ENCODE measurements around the gene SGTA. TPM values are rescaled to one million over a fixed set of nuclear protein-coding genes. Genes with fewer than 3 reads are reported as not detected.

The SGTA gene
- total and polyA plus RNA-seq, 2 experiments from 2014 or later: 71.6 to 102 TPM

DNA sequence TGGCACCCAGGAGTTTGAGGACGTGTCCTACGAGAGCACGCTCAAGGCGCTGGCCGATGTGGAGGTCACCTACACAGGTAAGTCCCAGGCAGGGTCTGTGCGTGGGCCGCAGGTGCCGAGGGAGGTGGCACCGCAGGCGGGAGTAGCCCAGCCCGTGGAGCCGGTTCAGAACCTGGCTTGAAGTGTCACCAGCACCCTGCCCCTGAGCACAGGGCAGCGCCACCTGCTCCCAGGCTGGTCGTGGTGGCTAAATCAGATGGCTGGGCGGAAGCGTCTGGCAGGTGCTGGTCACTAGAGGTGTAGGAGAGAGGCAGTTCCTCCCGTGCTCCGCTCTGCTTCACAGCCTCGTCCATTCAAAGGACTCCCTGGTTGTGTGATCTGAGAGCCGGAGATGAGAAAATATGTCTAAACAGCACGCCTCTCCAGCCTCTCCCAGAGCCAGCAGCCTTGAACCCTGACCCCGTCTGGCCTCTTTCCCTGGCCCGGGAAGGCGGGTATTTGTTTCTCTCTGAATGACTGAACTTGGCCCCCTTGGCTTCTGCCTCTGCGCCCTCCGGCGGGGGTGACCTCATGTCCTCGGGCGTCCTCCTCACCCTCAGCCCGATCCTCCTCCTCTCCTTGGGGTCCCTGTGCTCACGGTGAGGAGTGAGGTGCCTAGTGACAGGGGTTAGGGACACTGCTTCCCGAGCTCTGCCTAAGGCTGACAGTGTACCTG, 7.6 kb upstream of the SGTA start (continued):
- TF ChIP-seq, protein P1, sequence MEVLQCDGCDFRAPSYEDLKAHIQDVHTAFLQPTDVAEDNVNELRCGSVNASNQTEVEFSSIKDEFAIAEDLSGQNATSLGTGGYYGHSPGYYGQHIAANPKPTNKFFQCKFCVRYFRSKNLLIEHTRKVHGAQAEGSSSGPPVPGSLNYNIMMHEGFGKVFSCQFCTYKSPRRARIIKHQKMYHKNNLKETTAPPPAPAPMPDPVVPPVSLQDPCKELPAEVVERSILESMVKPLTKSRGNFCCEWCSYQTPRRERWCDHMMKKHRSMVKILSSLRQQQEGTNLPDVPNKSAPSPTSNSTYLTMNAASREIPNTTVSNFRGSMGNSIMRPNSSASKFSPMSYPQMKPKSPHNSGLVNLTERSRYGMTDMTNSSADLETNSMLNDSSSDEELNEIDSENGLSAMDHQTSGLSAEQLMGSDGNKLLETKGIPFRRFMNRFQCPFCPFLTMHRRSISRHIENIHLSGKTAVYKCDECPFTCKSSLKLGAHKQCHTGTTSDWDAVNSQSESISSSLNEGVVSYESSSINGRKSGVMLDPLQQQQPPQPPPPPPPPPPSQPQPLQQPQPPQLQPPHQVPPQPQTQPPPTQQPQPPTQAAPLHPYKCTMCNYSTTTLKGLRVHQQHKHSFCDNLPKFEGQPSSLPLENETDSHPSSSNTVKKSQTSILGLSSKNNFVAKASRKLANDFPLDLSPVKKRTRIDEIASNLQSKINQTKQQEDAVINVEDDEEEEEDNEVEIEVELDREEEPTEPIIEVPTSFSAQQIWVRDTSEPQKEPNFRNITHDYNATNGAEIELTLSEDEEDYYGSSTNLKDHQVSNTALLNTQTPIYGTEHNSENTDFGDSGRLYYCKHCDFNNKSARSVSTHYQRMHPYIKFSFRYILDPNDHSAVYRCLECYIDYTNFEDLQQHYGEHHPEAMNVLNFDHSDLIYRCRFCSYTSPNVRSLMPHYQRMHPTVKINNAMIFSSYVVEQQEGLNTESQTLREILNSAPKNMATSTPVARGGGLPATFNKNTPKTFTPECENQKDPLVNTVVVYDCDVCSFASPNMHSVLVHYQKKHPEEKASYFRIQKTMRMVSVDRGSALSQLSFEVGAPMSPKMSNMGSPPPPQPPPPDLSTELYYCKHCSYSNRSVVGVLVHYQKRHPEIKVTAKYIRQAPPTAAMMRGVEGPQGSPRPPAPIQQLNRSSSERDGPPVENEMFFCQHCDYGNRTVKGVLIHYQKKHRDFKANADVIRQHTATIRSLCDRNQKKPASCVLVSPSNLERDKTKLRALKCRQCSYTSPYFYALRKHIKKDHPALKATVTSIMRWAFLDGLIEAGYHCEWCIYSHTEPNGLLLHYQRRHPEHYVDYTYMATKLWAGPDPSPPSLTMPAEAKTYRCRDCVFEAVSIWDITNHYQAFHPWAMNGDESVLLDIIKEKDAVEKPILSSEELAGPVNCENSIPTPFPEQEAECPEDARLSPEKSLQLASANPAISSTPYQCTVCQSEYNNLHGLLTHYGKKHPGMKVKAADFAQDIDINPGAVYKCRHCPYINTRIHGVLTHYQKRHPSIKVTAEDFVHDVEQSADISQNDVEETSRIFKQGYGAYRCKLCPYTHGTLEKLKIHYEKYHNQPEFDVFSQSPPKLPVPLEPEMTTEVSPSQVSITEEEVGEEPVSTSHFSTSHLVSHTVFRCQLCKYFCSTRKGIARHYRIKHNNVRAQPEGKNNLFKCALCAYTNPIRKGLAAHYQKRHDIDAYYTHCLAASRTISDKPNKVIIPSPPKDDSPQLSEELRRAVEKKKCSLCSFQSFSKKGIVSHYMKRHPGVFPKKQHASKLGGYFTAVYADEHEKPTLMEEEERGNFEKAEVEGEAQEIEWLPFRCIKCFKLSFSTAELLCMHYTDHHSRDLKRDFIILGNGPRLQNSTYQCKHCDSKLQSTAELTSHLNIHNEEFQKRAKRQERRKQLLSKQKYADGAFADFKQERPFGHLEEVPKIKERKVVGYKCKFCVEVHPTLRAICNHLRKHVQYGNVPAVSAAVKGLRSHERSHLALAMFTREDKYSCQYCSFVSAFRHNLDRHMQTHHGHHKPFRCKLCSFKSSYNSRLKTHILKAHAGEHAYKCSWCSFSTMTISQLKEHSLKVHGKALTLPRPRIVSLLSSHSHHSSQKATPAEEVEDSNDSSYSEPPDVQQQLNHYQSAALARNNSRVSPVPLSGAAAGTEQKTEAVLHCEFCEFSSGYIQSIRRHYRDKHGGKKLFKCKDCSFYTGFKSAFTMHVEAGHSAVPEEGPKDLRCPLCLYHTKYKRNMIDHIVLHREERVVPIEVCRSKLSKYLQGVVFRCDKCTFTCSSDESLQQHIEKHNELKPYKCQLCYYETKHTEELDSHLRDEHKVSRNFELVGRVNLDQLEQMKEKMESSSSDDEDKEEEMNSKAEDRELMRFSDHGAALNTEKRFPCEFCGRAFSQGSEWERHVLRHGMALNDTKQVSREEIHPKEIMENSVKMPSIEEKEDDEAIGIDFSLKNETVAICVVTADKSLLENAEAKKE (CRISPR knock-in tag; IDR thresholded peaks at IDR 0.05): no peak
- TF ChIP-seq CREB1 (CRISPR knock-in tag; IDR thresholded peaks at IDR 0.05; ENCODE audit: low read depth) (no peak), EZH2phosphoT487 (IDR thresholded peaks at IDR 0.05; ENCODE audit: unreplicated experiment) (no peak)
- TF ChIP-seq, protein P2, sequence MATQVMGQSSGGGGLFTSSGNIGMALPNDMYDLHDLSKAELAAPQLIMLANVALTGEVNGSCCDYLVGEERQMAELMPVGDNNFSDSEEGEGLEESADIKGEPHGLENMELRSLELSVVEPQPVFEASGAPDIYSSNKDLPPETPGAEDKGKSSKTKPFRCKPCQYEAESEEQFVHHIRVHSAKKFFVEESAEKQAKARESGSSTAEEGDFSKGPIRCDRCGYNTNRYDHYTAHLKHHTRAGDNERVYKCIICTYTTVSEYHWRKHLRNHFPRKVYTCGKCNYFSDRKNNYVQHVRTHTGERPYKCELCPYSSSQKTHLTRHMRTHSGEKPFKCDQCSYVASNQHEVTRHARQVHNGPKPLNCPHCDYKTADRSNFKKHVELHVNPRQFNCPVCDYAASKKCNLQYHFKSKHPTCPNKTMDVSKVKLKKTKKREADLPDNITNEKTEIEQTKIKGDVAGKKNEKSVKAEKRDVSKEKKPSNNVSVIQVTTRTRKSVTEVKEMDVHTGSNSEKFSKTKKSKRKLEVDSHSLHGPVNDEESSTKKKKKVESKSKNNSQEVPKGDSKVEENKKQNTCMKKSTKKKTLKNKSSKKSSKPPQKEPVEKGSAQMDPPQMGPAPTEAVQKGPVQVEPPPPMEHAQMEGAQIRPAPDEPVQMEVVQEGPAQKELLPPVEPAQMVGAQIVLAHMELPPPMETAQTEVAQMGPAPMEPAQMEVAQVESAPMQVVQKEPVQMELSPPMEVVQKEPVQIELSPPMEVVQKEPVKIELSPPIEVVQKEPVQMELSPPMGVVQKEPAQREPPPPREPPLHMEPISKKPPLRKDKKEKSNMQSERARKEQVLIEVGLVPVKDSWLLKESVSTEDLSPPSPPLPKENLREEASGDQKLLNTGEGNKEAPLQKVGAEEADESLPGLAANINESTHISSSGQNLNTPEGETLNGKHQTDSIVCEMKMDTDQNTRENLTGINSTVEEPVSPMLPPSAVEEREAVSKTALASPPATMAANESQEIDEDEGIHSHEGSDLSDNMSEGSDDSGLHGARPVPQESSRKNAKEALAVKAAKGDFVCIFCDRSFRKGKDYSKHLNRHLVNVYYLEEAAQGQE (IDR thresholded peaks at IDR 0.05; ENCODE audit: unreplicated experiment): no peak

DNA sequence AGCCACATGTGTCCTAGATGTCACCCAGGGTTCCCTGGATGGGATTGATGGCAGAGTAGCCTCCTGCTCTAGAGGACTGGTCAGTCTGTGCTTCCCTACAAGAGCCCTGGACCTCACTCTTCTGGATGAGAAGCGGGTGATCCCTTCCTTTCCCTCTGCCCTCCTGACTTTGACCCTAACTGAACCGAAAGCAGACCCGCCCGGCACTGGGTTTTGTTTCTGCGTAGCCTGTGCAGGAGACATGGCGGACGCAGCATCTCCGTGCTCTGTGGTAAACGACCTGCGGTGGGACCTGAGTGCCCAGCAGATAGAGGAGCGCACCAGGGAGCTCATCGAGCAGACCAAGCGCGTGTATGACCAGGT, 7.1 kb upstream of the SGTA start:
- H3K4me1 ChIP-seq (ENCODE audit: insufficient read depth): peaks cover 5% of the 10 kb centered on the region
- H3K27ac ChIP-seq (ENCODE audit: low read depth): no peak overlapping the region
- Mint-ChIP-seq H3K27me3 (ENCODE audit: insufficient read depth, low read depth, poor library complexity) (peaks cover 14% of the 10 kb centered on the region), H3K4me1 (peaks cover 15% of the 10 kb centered on the region; the same call in 2 of the 3 replicates), H3K27ac (no peak overlapping the region), H3K4me3 (no peak overlapping the region), H3K36me3 (ENCODE audit: low read depth) (peaks cover 54% of the 10 kb centered on the region), H3K9me3 (no peaks in the 10 kb centered on the region; the same call in 2 of the 3 replicates)
- ATAC-seq (no peak), DNase-seq (ENCODE audit: low spot score) (no peak)
- H3K9me2 ChIP-seq (ENCODE audit: insufficient read depth): no peaks in the 10 kb centered on the region
- no peak overlapping the region for H3K4me3 ChIP-seq
- H3K27me3 ChIP-seq (ENCODE audit: insufficient read depth): no peaks in the 10 kb centered on the region
- TF ChIP-seq, protein P3, sequence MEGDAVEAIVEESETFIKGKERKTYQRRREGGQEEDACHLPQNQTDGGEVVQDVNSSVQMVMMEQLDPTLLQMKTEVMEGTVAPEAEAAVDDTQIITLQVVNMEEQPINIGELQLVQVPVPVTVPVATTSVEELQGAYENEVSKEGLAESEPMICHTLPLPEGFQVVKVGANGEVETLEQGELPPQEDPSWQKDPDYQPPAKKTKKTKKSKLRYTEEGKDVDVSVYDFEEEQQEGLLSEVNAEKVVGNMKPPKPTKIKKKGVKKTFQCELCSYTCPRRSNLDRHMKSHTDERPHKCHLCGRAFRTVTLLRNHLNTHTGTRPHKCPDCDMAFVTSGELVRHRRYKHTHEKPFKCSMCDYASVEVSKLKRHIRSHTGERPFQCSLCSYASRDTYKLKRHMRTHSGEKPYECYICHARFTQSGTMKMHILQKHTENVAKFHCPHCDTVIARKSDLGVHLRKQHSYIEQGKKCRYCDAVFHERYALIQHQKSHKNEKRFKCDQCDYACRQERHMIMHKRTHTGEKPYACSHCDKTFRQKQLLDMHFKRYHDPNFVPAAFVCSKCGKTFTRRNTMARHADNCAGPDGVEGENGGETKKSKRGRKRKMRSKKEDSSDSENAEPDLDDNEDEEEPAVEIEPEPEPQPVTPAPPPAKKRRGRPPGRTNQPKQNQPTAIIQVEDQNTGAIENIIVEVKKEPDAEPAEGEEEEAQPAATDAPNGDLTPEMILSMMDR (conservative IDR thresholded peaks at IDR 0.05; ENCODE audit: low read depth in 2 of 2): no peak
- peaks cover 6% of the 10 kb centered on the region for H3K36me3 ChIP-seq (ENCODE audit: insufficient read depth)
- no peak overlapping the region for H3K4me2 ChIP-seq
- no peak overlapping the region for H2AFZ ChIP-seq
- no peaks in the 10 kb centered on the region for H3F3A ChIP-seq (replicated peaks; ENCODE audit: low read depth)
- peaks cover 11% of the 10 kb centered on the region; the same call in 1 of the 2 replicates for H4K20me1 ChIP-seq (replicated peaks; ENCODE audit: insufficient read depth)
- H3K79me2 ChIP-seq (replicated peaks; ENCODE audit: insufficient read depth): peaks cover 51% of the 10 kb centered on the region
